Peyer's patch (tissue), 4 donors: Measurements from ENCODE around the gene CEP350. TPM values are rescaled to one million over a fixed set of nuclear protein-coding genes. Genes with fewer than 3 reads are reported as not detected.

Experiments used
- total RNA-seq, 4 donors: library from RNA; depleted of rRNA; stranded (reverse); fragments of >200 nt; gene quantifications; one replicate each; pipeline ENCODE4 v1.1.0, GENCODE V29; 2016

The CEP350 gene
- total RNA-seq, 4 donors from 2014 or later, result 86.0 to 196 (median 87.8) TPM

Other genes starting within 250 kb of the CEP350 start
- gene FAM163A, start 211.5 kb upstream of the CEP350 start, total RNA-seq, result 1 to 10 TPM in 2 of 4 donors, under 1 TPM in 1, not detected in 1; 0.67 to 5.0 (median 1.2) TPM
- gene TOR1AIP2, start 77.0 kb upstream of the CEP350 start, total RNA-seq, result 100 to 1,000 TPM in 3 of 4 donors, 10 to 100 TPM in 1; 45.4 to 314 (median 218) TPM
- 10 to 100 TPM; 24.7 to 41.3 (median 30.0) TPM for gene TOR1AIP1, start 72.5 kb upstream of the CEP350 start, total RNA-seq
- gene QSOX1, start 200.1 kb downstream of the CEP350 start, total RNA-seq, result 10 to 100 TPM; 34.9 to 72.3 (median 51.5) TPM